Measurements from ENCODE around the gene GSG1L. TPM values are rescaled to one million over a fixed set of nuclear protein-coding genes. Genes with fewer than 3 reads are reported as not detected.
"Not testable (repeated sequence)": the region's sequence is repeated elsewhere in the genome, so short reads cannot be mapped to it uniquely, and the experiment has no call there.

GSG1L gene
- total and polyA plus RNA-seq, 12 donors = 0.11 TPM; not detected in 11

DNA sequence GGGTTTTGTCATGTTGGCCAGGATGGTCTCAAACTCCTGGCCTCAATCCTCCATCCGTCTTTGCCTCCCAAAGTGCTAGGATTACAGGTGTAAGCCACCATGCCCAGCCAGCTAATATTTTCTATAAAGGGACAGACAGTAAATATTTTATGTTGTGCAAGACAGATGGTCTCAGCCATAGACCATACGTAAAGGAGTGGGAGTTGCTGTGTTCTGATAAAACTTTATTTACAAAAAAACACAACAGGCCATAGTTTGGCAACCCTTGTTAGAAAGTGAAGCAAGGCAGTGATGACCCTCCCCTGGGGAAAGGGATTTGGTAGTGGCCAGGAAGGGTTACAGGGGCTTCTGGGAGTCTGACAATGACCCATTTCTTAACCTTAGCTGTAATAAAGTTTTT, 119.7 kb downstream of the GSG1L start:
- no peaks in the 10 kb centered on the region for H3K36me3 ChIP-seq (replicated peaks in 1 of 2)
- intact Hi-C loops (cut with DNase I) = no loop called here
- H3K27me3 ChIP-seq = no peaks in the 10 kb centered on the region
- DNase-seq = no peak
- TF ChIP-seq POLR2A (IDR thresholded peaks at IDR 0.05) = no peak
- TF ChIP-seq, protein P1, sequence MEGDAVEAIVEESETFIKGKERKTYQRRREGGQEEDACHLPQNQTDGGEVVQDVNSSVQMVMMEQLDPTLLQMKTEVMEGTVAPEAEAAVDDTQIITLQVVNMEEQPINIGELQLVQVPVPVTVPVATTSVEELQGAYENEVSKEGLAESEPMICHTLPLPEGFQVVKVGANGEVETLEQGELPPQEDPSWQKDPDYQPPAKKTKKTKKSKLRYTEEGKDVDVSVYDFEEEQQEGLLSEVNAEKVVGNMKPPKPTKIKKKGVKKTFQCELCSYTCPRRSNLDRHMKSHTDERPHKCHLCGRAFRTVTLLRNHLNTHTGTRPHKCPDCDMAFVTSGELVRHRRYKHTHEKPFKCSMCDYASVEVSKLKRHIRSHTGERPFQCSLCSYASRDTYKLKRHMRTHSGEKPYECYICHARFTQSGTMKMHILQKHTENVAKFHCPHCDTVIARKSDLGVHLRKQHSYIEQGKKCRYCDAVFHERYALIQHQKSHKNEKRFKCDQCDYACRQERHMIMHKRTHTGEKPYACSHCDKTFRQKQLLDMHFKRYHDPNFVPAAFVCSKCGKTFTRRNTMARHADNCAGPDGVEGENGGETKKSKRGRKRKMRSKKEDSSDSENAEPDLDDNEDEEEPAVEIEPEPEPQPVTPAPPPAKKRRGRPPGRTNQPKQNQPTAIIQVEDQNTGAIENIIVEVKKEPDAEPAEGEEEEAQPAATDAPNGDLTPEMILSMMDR (IDR thresholded peaks at IDR 0.05) = no peak
- H3K27ac ChIP-seq = no peak overlapping the region
- WGBS, 4 donors = 71 to 80% (median 78%) methylated on average over 2 of the region's 2 CpGs
- no peaks in the 10 kb centered on the region for H3K4me1 ChIP-seq (replicated peaks in 1 of 2)
- no peaks in the 10 kb centered on the region for H3K9me3 ChIP-seq (replicated peaks in 1 of 3)
- H3K4me3 ChIP-seq = no peak overlapping the region

DNA sequence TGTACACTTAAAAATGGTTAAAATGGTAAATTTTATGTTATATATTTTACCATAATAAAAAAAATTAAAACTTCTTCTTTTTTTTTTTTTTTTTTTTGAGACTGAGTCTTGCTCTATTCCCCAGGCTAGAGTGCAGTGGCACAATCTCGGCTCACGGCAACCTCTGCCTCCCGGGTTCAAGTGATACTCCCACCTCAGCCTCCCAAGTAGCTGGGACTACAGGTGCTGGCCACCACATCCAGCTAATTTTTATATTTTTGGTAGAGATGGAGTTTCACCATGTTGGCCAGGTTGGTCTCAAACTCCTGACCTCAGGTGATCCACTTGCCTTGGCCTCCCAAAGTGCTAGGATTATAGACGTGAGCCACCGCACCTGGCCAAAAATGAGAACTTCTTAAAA, 121.4 kb downstream of the GSG1L start:
- WGBS, 4 donors = 80 to 89% (median 87%) methylated on average over 5 of the region's 5 CpGs
- DNase-seq; H3K27me3 ChIP-seq; intact Hi-C loops (cut with DNase I); H3K27ac ChIP-seq; H3K4me1 ChIP-seq (replicated peaks in 1 of 2); H3K9me3 ChIP-seq (replicated peaks in 1 of 3); H3K4me3 ChIP-seq; H3K36me3 ChIP-seq (replicated peaks in 1 of 2): not testable (repeated sequence)

DNA sequence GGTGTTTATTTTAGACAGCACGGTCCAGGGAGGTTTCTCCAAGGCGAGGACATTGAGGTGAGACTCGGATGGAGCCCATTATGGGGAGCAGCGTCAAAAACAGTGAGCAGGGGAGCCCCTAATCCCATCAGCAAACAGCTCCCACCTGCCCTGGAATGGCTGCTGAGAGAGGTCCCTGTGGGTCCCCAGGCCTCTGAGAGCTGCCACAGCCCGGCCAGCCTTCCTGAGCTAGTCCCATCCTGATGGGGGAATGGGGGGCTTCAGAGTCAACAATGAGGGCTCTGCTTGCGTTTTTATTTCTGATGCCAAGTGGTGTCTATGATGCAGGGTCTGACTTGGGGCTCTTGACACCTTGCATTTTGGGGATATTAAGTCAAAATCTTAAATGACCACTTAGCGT, 128.4 kb downstream of the GSG1L start:
- intact Hi-C loops (cut with DNase I) = no loop called here
- DNase-seq = no peak
- Histone ChIP-seq H3K27me3 (no peaks in the 10 kb centered on the region), H3K9me3 (replicated peaks in 1 of 3) (no peaks in the 10 kb centered on the region), H3K27ac (no peak overlapping the region), H3K4me1 (replicated peaks in 1 of 2) (no peaks in the 10 kb centered on the region), H3K36me3 (replicated peaks in 1 of 2) (no peaks in the 10 kb centered on the region), H3K4me3 (no peak overlapping the region)
- WGBS, 4 donors = 77 to 84% (median 80%) methylated on average over 7 of the region's 7 CpGs
- TF ChIP-seq, protein P1 (IDR thresholded peaks at IDR 0.05) = no peak
- TF ChIP-seq POLR2A (IDR thresholded peaks at IDR 0.05) = no peak

DNA sequence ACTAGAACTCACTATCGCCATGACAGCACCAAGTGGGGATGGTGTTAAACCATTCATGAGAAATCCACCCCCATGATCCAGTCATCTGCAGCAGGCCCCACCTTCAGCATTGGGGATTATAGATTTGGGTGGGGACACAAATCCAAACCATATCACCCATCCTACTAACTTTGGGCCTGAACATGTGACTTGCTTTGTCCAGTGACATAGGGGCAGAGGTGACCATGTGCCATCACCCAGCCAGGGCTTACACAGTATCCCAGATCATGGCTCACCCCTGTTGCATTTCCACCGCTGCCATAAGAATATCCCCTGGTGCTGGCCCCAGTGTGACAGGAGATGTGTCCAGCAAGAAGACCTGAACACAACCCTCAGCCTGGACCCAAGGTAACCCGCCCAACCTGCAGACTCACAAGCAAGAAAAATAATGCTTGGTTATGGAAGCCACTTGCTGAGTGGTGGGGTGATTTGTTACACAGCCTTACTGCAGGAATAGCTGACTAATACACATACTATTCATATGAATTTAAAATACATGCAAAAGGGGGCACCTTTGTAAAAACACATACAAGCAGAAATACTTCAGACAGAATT, 130.9 kb downstream of the GSG1L start:
- no peaks in the 10 kb centered on the region for H3K9me3 ChIP-seq (replicated peaks in 1 of 3)

DNA sequence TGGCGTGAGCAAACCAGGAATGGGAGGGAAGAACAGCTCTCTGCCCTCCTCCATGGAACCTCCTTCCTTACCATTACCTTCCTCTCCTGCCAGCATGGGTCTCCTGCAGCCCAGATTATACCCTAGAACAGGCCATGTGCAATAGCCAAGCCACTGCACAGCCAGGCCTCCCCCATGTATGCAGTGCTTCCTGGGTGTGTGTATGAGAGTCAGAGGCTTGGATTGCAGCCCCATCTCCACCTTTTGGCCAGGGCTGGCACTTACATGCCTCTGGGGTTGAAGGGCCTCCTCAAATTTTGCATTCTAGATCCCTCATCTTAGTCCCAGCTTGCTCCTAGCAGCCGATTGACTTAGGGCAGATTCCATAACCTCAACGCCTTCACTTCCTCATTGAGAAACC, 133.7 kb downstream of the GSG1L start:
- no peaks in the 10 kb centered on the region for H3K36me3 ChIP-seq (replicated peaks in 1 of 2)
- TF ChIP-seq POLR2A (IDR thresholded peaks at IDR 0.05) = no peak
- TF ChIP-seq, protein P1 (IDR thresholded peaks at IDR 0.05) = no peak
- intact Hi-C loops (cut with DNase I) = no loop called here
- no peaks in the 10 kb centered on the region for H3K9me3 ChIP-seq (replicated peaks in 1 of 3)
- H3K27me3 ChIP-seq = no peaks in the 10 kb centered on the region
- 65 to 83% (median 73%) methylated on average over 3 of the region's 3 CpGs for WGBS, 4 donors
- H3K4me3 ChIP-seq = no peak overlapping the region
- no peaks in the 10 kb centered on the region for H3K4me1 ChIP-seq (replicated peaks in 1 of 2)
- DNase-seq = no peak
- H3K27ac ChIP-seq = no peak overlapping the region

More for the DNA sequence above, 130.9 kb downstream of the GSG1L start:
- H3K4me3 ChIP-seq = no peak overlapping the region
- H3K4me1 ChIP-seq (replicated peaks in 1 of 2) = no peaks in the 10 kb centered on the region
- DNase-seq = no peak
- no peaks in the 10 kb centered on the region for H3K27me3 ChIP-seq
- 55 to 77% (median 69%) methylated on average over 3 of the region's 3 CpGs for WGBS, 4 donors
- no peaks in the 10 kb centered on the region for H3K36me3 ChIP-seq (replicated peaks in 1 of 2)
- intact Hi-C loops (cut with DNase I) = no loop called here
- no peak for TF ChIP-seq POLR2A (IDR thresholded peaks at IDR 0.05)
- TF ChIP-seq, protein P1 (IDR thresholded peaks at IDR 0.05) = no peak
- H3K27ac ChIP-seq = no peak overlapping the region

All from adrenal gland (tissue), 12 donors.